Breast epithelium (tissue), 4 donors: ENCODE data around the gene ANP32A. TPM values are rescaled to one million over a fixed set of nuclear protein-coding genes. Genes with fewer than 3 reads are reported as not detected.

Source experiments
- DNase-seq, 2 donors: peaks; one replicate each; pipeline ENCODE4 v3.0.0-alpha.2; 2019; ENCODE audit warnings: low spot score in 2 of 2
- H3K27ac ChIP-seq, 2 donors: fragments of 200-600 bp; sonication (generic) in 1 of 2; one replicate each; pipeline ENCODE4 v1.5.1; 2016 to 2019; ENCODE audit warnings: mild to moderate bottlenecking in 1 of 2
- H3K27me3 ChIP-seq, 2 donors: fragments of 200-600 bp; sonication (generic) in 1 of 2; one replicate each; pipeline versions ENCODE4 v1.5.1 to v1.6.0; 2017 to 2019; ENCODE audit warnings: control low read depth in 1 of 2, mild to moderate bottlenecking in 1 of 2
- H3K36me3 ChIP-seq: fragments of 200-600 bp; one replicate; pipeline ENCODE4 v1.5.1; 2019
- H3K4me1 ChIP-seq, 2 donors: fragments of 200-600 bp; sonication (generic); one replicate each; pipeline ENCODE4 v1.5.1; 2016 to 2019; ENCODE audit warnings: control low read depth in 1 of 2
- H3K4me3 ChIP-seq, 3 donors: fragments of 200-600 bp; sonication (generic); 1 replicate in 2 of 3; 2 replicates in 1 of 3; pipeline ENCODE4 v1.5.1; 2016 to 2019; ENCODE audit warnings: mild to moderate bottlenecking in 3 of 3, moderate library complexity in 2 of 3
- H3K9me3 ChIP-seq, 2 donors: fragments of 200-600 bp; sonication (generic) in 1 of 2; one replicate each; pipeline ENCODE4 v1.5.1; 2016 to 2019; ENCODE audit warnings: control low read depth in 1 of 2
- POLR2A ChIP-seq: fragments of 450-650 bp; IDR thresholded peaks from one replicate; pipeline ENCODE4 v1.6.1; 2016; ENCODE audit warnings: antibody characterized with exemption, mild to moderate bottlenecking, moderate library complexity
- POLR2AphosphoS5 ChIP-seq, 3 donors: sonication (generic); formaldehyde crosslinking; IDR thresholded peaks; one replicate each; pipeline ENCODE4 v1.6.1; 2017; ENCODE audit warnings: antibody characterized with exemption in 3 of 3
- intact Hi-C: fragments of 100-400 bp; cut with DNase I; formaldehyde crosslinking; loops from one replicate; pipeline ENCODE4 v1.15.1; 2023; ENCODE audit warnings: low total_unique reads
- total RNA-seq, 3 donors: library from RNA; depleted of rRNA; stranded (reverse); fragments of >200 nt; gene quantifications; one replicate each; pipeline ENCODE4 v1.1.0, GENCODE V29; 2016
- TF ChIP-seq, protein P1 (sequence below), 3 donors: fragments of 450-650 bp; IDR thresholded peaks; one replicate each; pipeline ENCODE4 v1.5.1; 2016 to 2017; ENCODE audit warnings: antibody characterized with exemption in 3 of 3, mild to moderate bottlenecking in 3 of 3, moderate library complexity in 3 of 3

Gene ANP32A
- total RNA-seq, 3 donors from 2014 or later: 57.0 to 63.4 (median 62.8) TPM

DNA sequence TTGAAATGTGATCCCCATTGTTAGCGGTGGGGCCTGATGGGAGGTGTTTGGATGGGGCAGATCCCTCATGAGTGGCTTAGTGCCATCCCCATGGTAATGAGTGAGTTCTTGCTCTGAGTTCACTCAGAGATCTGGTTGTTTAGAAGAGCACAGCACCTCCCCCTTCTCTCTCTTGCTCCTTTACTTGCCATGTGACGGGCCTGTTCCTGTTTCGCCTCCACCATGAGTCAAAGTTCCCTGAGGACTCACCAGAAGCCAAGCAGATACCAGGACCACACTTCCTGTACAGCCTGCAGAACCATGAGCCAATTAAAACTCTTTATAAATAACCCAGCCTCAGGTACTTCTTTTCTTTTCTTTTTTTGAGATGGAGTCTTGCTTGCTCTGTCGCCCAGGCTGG lies 46.6 kb downstream of the ANP32A start:
- Histone ChIP-seq H3K27ac (peak overlapping the region in 1 of 2 donors; percentile 80), H3K9me3 (no peaks in the 10 kb centered on the region), H3K36me3 (no peaks in the 10 kb centered on the region), H3K4me3 (no peak overlapping the region), H3K27me3 (no peaks in the 10 kb centered on the region), H3K4me1 (no peaks in the 10 kb centered on the region)
- intact Hi-C loops: no loop called here
- DNase-seq: no peak
- no peak for TF ChIP-seq POLR2AphosphoS5 (IDR thresholded peaks at IDR 0.05)
- no peak for TF ChIP-seq POLR2A
- TF ChIP-seq, protein P1, sequence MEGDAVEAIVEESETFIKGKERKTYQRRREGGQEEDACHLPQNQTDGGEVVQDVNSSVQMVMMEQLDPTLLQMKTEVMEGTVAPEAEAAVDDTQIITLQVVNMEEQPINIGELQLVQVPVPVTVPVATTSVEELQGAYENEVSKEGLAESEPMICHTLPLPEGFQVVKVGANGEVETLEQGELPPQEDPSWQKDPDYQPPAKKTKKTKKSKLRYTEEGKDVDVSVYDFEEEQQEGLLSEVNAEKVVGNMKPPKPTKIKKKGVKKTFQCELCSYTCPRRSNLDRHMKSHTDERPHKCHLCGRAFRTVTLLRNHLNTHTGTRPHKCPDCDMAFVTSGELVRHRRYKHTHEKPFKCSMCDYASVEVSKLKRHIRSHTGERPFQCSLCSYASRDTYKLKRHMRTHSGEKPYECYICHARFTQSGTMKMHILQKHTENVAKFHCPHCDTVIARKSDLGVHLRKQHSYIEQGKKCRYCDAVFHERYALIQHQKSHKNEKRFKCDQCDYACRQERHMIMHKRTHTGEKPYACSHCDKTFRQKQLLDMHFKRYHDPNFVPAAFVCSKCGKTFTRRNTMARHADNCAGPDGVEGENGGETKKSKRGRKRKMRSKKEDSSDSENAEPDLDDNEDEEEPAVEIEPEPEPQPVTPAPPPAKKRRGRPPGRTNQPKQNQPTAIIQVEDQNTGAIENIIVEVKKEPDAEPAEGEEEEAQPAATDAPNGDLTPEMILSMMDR (IDR thresholded peaks at IDR 0.05): no peak

GRCh38 chr15:68773036-68773435 lies 47.7 kb downstream of the ANP32A start:
- no peak for DNase-seq
- Histone ChIP-seq H3K36me3 (no peaks in the 10 kb centered on the region), H3K4me3 (no peak overlapping the region), H3K27ac (no peak overlapping the region), H3K27me3 (no peaks in the 10 kb centered on the region), H3K4me1 (no peaks in the 10 kb centered on the region), H3K9me3 (no peaks in the 10 kb centered on the region)
- intact Hi-C loops: no loop called here
- TF ChIP-seq POLR2A (no peak), POLR2AphosphoS5 (IDR thresholded peaks at IDR 0.05) (no peak)
- TF ChIP-seq, protein P1 (IDR thresholded peaks at IDR 0.05): no peak

DNA sequence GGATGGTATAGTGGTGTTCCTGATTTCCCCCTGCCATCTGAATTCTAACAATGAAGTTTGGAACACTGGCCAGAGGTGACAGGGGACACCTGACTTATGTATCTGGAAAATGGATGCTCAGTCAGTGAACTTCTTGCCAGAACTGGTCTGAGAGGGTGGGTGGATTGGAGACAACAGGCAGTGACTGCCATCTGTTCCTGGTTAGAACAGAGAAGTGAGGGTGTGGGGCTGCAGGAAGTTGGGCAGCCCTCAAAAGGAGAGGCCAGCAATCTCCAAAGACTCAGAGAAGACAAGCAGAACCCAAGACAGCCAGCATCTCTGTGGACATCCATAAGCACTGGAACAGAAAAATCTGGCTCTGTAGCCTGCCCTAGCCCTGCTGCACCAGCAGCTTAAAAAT lies 50.5 kb downstream of the ANP32A start:
- Histone ChIP-seq H3K36me3 (no peaks in the 10 kb centered on the region), H3K27ac (no peak overlapping the region), H3K9me3 (no peaks in the 10 kb centered on the region), H3K27me3 (no peaks in the 10 kb centered on the region), H3K4me1 (no peaks in the 10 kb centered on the region), H3K4me3 (no peak overlapping the region)
- no peak for TF ChIP-seq POLR2A
- TF ChIP-seq, protein P1 (IDR thresholded peaks at IDR 0.05): no peak
- no peak for TF ChIP-seq POLR2AphosphoS5 (IDR thresholded peaks at IDR 0.05)
- no peak for DNase-seq
- intact Hi-C loops: no loop called here

GRCh38 chr15:68769702-68770101 lies 51.0 kb downstream of the ANP32A start:
- Histone ChIP-seq H3K27me3 (no peaks in the 10 kb centered on the region), H3K36me3 (no peaks in the 10 kb centered on the region), H3K4me1 (no peaks in the 10 kb centered on the region), H3K4me3 (no peak overlapping the region), H3K27ac (no peak overlapping the region), H3K9me3 (no peaks in the 10 kb centered on the region)
- TF ChIP-seq POLR2A: no peak
- TF ChIP-seq, protein P1 (IDR thresholded peaks at IDR 0.05): no peak
- no peak for TF ChIP-seq POLR2AphosphoS5 (IDR thresholded peaks at IDR 0.05)
- intact Hi-C loops: no loop called here
- no peak for DNase-seq

- no peaks in the 10 kb centered on the region for H3K27me3 ChIP-seq
- no peak overlapping the region for H3K4me3 ChIP-seq
- no peaks in the 10 kb centered on the region for H3K9me3 ChIP-seq
- H3K4me1 ChIP-seq: no peaks in the 10 kb centered on the region
- H3K36me3 ChIP-seq: no peaks in the 10 kb centered on the region
- no peak for DNase-seq
- TF ChIP-seq POLR2AphosphoS5 (IDR thresholded peaks at IDR 0.05): no peak
- TF ChIP-seq, protein P1 (IDR thresholded peaks at IDR 0.05): no peak
- TF ChIP-seq POLR2A: no peak
- intact Hi-C loops: no loop called here
- no peak overlapping the region for H3K27ac ChIP-seq
These were observed 52.4 kb downstream of the ANP32A start for GRCh38 chr15:68768321-68768720.
